Kidney (tissue), 14 donors: ENCODE measurements around the gene PTPRK. TPM values are rescaled to one million over a fixed set of nuclear protein-coding genes. Genes with fewer than 3 reads are reported as not detected.

Source experiments
- DNase-seq, 5 donors: peaks; one replicate each; pipeline ENCODE4 v3.0.0-alpha.2; 2013 to 2020
- FAIRE-seq: peaks from 2 replicates; lab custom pipeline; 2012; peaks lifted over from hg19 to GRCh38; lab: Jason Lieb, UNC
- H3K27ac ChIP-seq, 2 donors: one replicate each; pipeline ENCODE4 v1.7.0; 2013; ENCODE audit warnings: low read depth in 2 of 2, low read length in 2 of 2, inconsistent platforms in 1 of 2
- H3K27me3 ChIP-seq: one replicate; pipeline ENCODE4 v1.7.1; 2013; ENCODE audit warnings: low read length, inconsistent platforms; ENCODE audit not compliant: control insufficient read depth, insufficient read depth
- H3K36me3 ChIP-seq, 3 donors: one replicate each; pipeline versions ENCODE4 v1.7.0 to v1.7.1; 2013; ENCODE audit warnings: low read length in 3 of 3, control low read depth in 1 of 3, inconsistent platforms in 1 of 3; ENCODE audit not compliant: insufficient read depth in 3 of 3, control insufficient read depth in 2 of 3
- H3K4me1 ChIP-seq, 3 donors: one replicate each; pipeline versions ENCODE4 v1.7.0 to v1.7.1; 2013; ENCODE audit warnings: low read length in 3 of 3, inconsistent platforms in 1 of 3, low read depth in 1 of 3; ENCODE audit not compliant: control insufficient read depth in 2 of 3, insufficient read depth in 2 of 3
- H3K4me3 ChIP-seq, 3 donors: one replicate each; pipeline versions ENCODE4 v1.7.0 to v1.8.1; 2013; ENCODE audit warnings: low read length in 3 of 3, control low read depth in 1 of 3, inconsistent platforms in 1 of 3
- H3K9ac ChIP-seq, 3 donors: one replicate each; pipeline versions ENCODE4 v1.7.0 to v1.7.1; 2013; ENCODE audit warnings: low read length in 3 of 3, control low read depth in 1 of 3, inconsistent platforms in 1 of 3
- H3K9me3 ChIP-seq, 3 donors: one replicate each; pipeline versions ENCODE4 v1.7.0 to v1.7.1; 2013; ENCODE audit warnings: low read length in 3 of 3, control low read depth in 1 of 3, inconsistent platforms in 1 of 3; ENCODE audit not compliant: control insufficient read depth in 2 of 3, insufficient read depth in 1 of 3
- CTCF ChIP-seq: IDR thresholded peaks from 3 replicates; pipeline ENCODE4 v1.5.1; 2012; ENCODE audit warnings: mild to moderate bottlenecking, moderate library complexity, borderline replicate concordance; ENCODE audit not compliant: insufficient read depth; ENCODE audit errors: extremely low read depth
- intact Hi-C: fragments of 100-400 bp; cut with DNase I; formaldehyde crosslinking; loops from one replicate; pipeline ENCODE4 v1.11.1; 2022
- polyA plus RNA-seq: library from polyadenylated mRNA; stranded (reverse); fragments of 350-450 nt; fragmentation: Illumina TruSeq; extraction: RNeasy Lipid Tissue Mini Kit (QIAGEN cat#74804); gene quantifications from one replicate; pipeline ENCODE4 v1.2.3, GENCODE V29; 2014; ENCODE audit warnings: low read depth, low replicate concordance; ENCODE audit not compliant: insufficient read depth
- total RNA-seq: library from RNA; stranded (reverse); fragmentation: NEBNext Ultra II Directional; extraction: Animal tissue kit (Norgen Biotek cat#: 25700); gene quantifications from one replicate; pipeline ENCODE4 v1.2.1, GENCODE V29; 2021
- donor health status: control.
- donor health status: control.
- donor health status: control.
- donor health status: control.
- donor health status: control.
- donor health status: DM: yes; HTN: yes; CAD: no.
- donor health status: Normal renal cell carcinoma (clear cell type).

PTPRK gene
- total and polyA plus RNA-seq, 2 donors from 2014 or later = 9.2 to 72.8 TPM

GRCh38 chr6:128519931-128520435, 416 bp downstream of the PTPRK start:
- Histone ChIP-seq H3K36me3 (no peaks in the 10 kb centered on the region), H3K4me3 (peak overlapping the region; percentile 92 to 98 (median 95)), H3K27ac (peak overlapping the region; percentile 98 to 99), H3K4me1 (peaks cover 0 to 23% (median 0%) of the 10 kb centered on the region in 3 donors), H3K27me3 (no peaks in the 10 kb centered on the region), H3K9me3 (no peaks in the 10 kb centered on the region), H3K9ac (peak overlapping the region; percentile 87 to 99 (median 95))
- no peak for FAIRE-seq
- intact Hi-C loops = no loop called here
- peak in 4 of 5 donors; percentile 74 to 88 (median 86) for DNase-seq
- no peak for TF ChIP-seq CTCF

- Histone ChIP-seq H3K4me1 (peaks cover 0 to 23% (median 0%) of the 10 kb centered on the region in 3 donors), H3K4me3 (peak overlapping the region; percentile 92 to 98 (median 95)), H3K9ac (peak overlapping the region; percentile 87 to 99 (median 95)), H3K9me3 (no peaks in the 10 kb centered on the region), H3K27me3 (no peaks in the 10 kb centered on the region), H3K36me3 (no peaks in the 10 kb centered on the region), H3K27ac (peak overlapping the region; percentile 98 to 99)
- peak; percentile 82 to 92 (median 88) for DNase-seq
- TF ChIP-seq CTCF = peak; percentile 27
- intact Hi-C loops = no loop called here
- FAIRE-seq = no peak
Measured at GRCh38 chr6:128519132-128519930, 1.1 kb downstream of the PTPRK start.

- Histone ChIP-seq H3K27me3 (no peaks in the 10 kb centered on the region), H3K36me3 (no peaks in the 10 kb centered on the region), H3K27ac (peak overlapping the region in 1 of 2 donors; percentile 98), H3K9me3 (no peaks in the 10 kb centered on the region), H3K4me1 (peaks cover 0 to 23% (median 0%) of the 10 kb centered on the region in 3 donors), H3K4me3 (peak overlapping the region; percentile 92 to 98 (median 95)), H3K9ac (peak overlapping the region; percentile 65 to 99 (median 87))
- no peak for FAIRE-seq
- no peak for TF ChIP-seq CTCF
- intact Hi-C loops = no loop called here
- DNase-seq = peak in 2 of 5 donors; percentile 22 to 34
Measured at GRCh38 chr6:128518434-128519131, 1.8 kb downstream of the PTPRK start.
